ENCODE measurements around the gene ABRAXAS1. TPM values are rescaled to one million over a fixed set of nuclear protein-coding genes. Genes with fewer than 3 reads are reported as not detected.

The ABRAXAS1 gene
- total RNA-seq, 2 donors from 2014 or later, result 11.6 to 13.1 TPM

DNA sequence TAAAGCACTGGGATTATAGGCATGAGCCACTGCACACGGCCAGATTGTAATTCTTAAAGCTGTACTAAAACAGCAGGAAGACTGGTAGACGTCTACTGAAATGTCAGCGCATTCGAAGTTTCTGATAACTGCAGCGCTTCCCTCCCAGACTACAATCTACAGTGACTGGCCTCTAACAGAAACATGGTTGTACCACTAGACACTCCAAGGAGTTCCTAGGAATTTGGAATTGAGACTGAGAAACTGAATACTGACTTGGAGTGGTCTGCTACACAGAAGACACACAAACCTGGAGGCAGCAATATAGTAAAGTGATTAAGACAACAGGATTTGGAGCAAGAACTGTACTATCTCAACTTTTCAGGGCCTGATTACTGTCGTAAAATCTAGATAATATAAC lies 30.2 kb downstream of the ABRAXAS1 start:
- WGBS, result 30% methylated on average over 6 of the region's 6 CpGs
- H3K9me3 ChIP-seq, result no peaks in the 10 kb centered on the region
- H3K4me3 ChIP-seq, result peak overlapping the region; percentile 72 to 86
- H3K27me3 ChIP-seq (replicated peaks; ENCODE audit: insufficient read depth), result no peaks in the 10 kb centered on the region
- no peaks in the 10 kb centered on the region for H3K4me1 ChIP-seq (replicated peaks)
- DNase-seq (ENCODE audit: low spot score), result no peak
- no peaks in the 10 kb centered on the region for H3K36me3 ChIP-seq
- peak overlapping the region; percentile 96 to 98 for H3K27ac ChIP-seq
- intact Hi-C loops (cut with DNase I), result loop anchor here (2.0 to 5.0 kb wide), 3 partner anchors 170 to 992 kb away; partner anchors contain the start of genes COQ2 and LIN54
- TF ChIP-seq POLR2A (IDR thresholded peaks at IDR 0.05) (no peak), POLR2AphosphoS5 (IDR thresholded peaks at IDR 0.05) (no peak)
- TF ChIP-seq, protein P1, sequence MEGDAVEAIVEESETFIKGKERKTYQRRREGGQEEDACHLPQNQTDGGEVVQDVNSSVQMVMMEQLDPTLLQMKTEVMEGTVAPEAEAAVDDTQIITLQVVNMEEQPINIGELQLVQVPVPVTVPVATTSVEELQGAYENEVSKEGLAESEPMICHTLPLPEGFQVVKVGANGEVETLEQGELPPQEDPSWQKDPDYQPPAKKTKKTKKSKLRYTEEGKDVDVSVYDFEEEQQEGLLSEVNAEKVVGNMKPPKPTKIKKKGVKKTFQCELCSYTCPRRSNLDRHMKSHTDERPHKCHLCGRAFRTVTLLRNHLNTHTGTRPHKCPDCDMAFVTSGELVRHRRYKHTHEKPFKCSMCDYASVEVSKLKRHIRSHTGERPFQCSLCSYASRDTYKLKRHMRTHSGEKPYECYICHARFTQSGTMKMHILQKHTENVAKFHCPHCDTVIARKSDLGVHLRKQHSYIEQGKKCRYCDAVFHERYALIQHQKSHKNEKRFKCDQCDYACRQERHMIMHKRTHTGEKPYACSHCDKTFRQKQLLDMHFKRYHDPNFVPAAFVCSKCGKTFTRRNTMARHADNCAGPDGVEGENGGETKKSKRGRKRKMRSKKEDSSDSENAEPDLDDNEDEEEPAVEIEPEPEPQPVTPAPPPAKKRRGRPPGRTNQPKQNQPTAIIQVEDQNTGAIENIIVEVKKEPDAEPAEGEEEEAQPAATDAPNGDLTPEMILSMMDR (IDR thresholded peaks at IDR 0.05), result no peak

DNA sequence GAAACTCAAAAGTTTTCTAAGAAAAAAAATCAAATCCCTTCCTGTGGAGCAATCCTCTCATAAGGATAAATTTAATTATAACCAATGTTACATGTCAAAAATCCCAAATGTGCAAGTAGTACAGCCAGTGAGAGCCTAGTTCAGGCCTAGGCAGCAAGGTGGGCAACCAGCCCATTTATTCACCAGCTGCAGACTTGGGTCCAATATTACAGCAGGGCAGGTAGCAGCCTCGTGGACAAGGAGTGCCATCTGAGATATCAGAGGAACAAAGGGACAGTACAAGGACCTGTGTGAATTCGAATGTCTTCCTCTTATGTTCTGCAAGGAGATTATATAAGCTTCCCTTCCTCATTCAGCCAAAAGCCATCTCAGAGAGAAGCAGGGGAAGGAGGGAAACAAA lies 35.9 kb downstream of the ABRAXAS1 start:
- Histone ChIP-seq H3K27me3 (replicated peaks; ENCODE audit: insufficient read depth) (no peaks in the 10 kb centered on the region), H3K4me3 (no peak overlapping the region), H3K27ac (no peak overlapping the region), H3K4me1 (replicated peaks) (peaks cover 3% of the 10 kb centered on the region), H3K36me3 (no peaks in the 10 kb centered on the region), H3K9me3 (no peaks in the 10 kb centered on the region)
- no peak for TF ChIP-seq POLR2AphosphoS5 (IDR thresholded peaks at IDR 0.05)
- TF ChIP-seq, protein P1 (IDR thresholded peaks at IDR 0.05), result no peak
- no peak for TF ChIP-seq POLR2A (IDR thresholded peaks at IDR 0.05)
- intact Hi-C loops (cut with DNase I), result no loop called here
- 26% methylated on average over 2 of the region's 2 CpGs for WGBS
- DNase-seq (ENCODE audit: low spot score), result no peak

DNA sequence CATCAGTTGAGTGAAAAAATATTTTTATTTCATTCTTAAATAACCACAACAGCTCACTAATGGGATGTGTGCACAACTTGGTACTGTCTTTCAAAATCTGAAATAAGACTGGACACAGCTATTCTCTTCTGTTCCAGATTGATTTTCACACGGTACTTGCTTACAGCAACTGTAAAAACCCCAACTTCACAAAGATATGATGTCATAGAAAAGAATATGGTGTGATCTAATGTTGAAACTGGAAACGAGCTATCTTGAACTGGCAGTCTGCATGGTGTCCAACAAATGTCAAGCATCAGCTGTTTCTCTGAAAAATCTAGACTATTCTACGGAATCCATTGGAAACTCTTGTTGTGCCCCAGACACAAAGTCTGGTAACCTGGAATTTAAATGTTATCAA lies 44.0 kb downstream of the ABRAXAS1 start:
- H3K36me3 ChIP-seq, result no peaks in the 10 kb centered on the region
- H3K4me3 ChIP-seq, result no peak overlapping the region
- H3K4me1 ChIP-seq (replicated peaks), result no peaks in the 10 kb centered on the region
- TF ChIP-seq POLR2AphosphoS5 (IDR thresholded peaks at IDR 0.05), result no peak
- TF ChIP-seq, protein P1 (IDR thresholded peaks at IDR 0.05), result no peak
- TF ChIP-seq POLR2A (IDR thresholded peaks at IDR 0.05), result no peak
- no peak overlapping the region for H3K27ac ChIP-seq
- intact Hi-C loops (cut with DNase I), result no loop called here
- H3K27me3 ChIP-seq (replicated peaks; ENCODE audit: insufficient read depth), result no peaks in the 10 kb centered on the region
- H3K9me3 ChIP-seq, result no peaks in the 10 kb centered on the region
- no peak for DNase-seq (ENCODE audit: low spot score)
- 77% methylated on average over 3 of the region's 3 CpGs for WGBS

- TF ChIP-seq POLR2A (IDR thresholded peaks at IDR 0.05) (no peak), POLR2AphosphoS5 (IDR thresholded peaks at IDR 0.05) (no peak)
- TF ChIP-seq, protein P1 (IDR thresholded peaks at IDR 0.05), result no peak
- Histone ChIP-seq H3K9me3 (no peaks in the 10 kb centered on the region), H3K27me3 (replicated peaks; ENCODE audit: insufficient read depth) (no peaks in the 10 kb centered on the region), H3K36me3 (no peaks in the 10 kb centered on the region), H3K4me1 (replicated peaks) (no peaks in the 10 kb centered on the region), H3K27ac (no peak overlapping the region), H3K4me3 (no peak overlapping the region)
- no peak for DNase-seq (ENCODE audit: low spot score)
- intact Hi-C loops (cut with DNase I), result no loop called here
- 86% methylated on average over 1 of the region's 1 CpG for WGBS
These were observed 44.6 kb downstream of the ABRAXAS1 start for GRCh38 chr4:83440148-83440814.

DNA sequence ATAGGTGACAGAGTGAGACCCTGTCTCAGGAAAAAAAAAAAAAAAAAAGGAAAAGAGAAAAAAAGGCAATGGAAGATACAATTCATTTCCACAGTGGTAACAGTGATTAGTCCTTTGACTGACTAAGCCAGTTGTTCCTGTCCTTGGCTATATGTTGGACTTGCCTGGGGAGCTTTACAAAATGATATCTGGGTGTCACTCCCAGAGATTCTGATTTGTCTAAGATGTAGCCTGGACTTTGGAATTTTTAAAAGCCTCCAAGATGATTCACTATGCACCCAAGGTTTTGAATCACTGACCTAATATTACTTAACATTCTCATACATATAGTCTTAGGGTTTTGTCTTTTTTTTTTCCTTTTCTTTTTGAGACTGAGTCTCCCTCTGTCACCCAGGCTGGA lies 46.2 kb downstream of the ABRAXAS1 start:
- H3K4me3 ChIP-seq, result no peak overlapping the region
- H3K9me3 ChIP-seq, result no peaks in the 10 kb centered on the region
- TF ChIP-seq, protein P1 (IDR thresholded peaks at IDR 0.05), result no peak
- TF ChIP-seq POLR2A (IDR thresholded peaks at IDR 0.05), result no peak
- no peak for TF ChIP-seq POLR2AphosphoS5 (IDR thresholded peaks at IDR 0.05)
- no peaks in the 10 kb centered on the region for H3K27me3 ChIP-seq (replicated peaks; ENCODE audit: insufficient read depth)
- intact Hi-C loops (cut with DNase I), result no loop called here
- DNase-seq (ENCODE audit: low spot score), result no peak
- no peaks in the 10 kb centered on the region for H3K36me3 ChIP-seq
- H3K4me1 ChIP-seq (replicated peaks), result no peaks in the 10 kb centered on the region
- no peak overlapping the region for H3K27ac ChIP-seq
